Lower leg skin (tissue), 3 donors: ENCODE data around the gene SRCAP.

Experiments used
- POLR2A ChIP-seq, 2 donors: fragments of 450-650 bp; IDR thresholded peaks; one replicate each; pipeline ENCODE4 v1.6.1; 2016 to 2017; ENCODE audit warnings: antibody characterized with exemption in 2 of 2, mild to moderate bottlenecking in 1 of 2, moderate library complexity in 1 of 2
- TF ChIP-seq, protein P1 (sequence below), 3 donors: fragments of 450-650 bp; IDR thresholded peaks; one replicate each; pipeline ENCODE4 v1.5.1; 2016; ENCODE audit warnings: antibody characterized with exemption in 3 of 3, mild to moderate bottlenecking in 3 of 3, moderate library complexity in 2 of 3

DNA sequence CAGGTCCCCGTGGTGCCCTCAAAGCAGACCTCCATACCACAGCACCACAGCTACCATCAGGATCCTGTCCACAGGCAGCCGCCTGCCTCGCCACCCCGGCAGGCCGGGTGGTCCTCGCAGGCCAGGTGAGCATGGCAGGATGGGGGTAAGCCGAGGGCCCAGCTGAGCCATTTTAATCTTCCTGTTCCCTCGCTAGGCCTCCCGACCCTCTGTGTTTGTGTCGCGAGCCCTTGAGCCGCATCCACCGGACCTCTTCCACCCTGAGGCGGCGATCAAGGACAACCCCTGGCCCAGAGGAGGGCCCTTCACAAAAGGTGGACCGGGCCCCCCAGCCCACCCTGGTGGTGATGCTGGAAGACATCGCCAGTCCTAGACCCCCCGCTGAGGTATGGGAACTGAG lies 46.3 kb upstream of the SRCAP start:
- TF ChIP-seq, protein P1, sequence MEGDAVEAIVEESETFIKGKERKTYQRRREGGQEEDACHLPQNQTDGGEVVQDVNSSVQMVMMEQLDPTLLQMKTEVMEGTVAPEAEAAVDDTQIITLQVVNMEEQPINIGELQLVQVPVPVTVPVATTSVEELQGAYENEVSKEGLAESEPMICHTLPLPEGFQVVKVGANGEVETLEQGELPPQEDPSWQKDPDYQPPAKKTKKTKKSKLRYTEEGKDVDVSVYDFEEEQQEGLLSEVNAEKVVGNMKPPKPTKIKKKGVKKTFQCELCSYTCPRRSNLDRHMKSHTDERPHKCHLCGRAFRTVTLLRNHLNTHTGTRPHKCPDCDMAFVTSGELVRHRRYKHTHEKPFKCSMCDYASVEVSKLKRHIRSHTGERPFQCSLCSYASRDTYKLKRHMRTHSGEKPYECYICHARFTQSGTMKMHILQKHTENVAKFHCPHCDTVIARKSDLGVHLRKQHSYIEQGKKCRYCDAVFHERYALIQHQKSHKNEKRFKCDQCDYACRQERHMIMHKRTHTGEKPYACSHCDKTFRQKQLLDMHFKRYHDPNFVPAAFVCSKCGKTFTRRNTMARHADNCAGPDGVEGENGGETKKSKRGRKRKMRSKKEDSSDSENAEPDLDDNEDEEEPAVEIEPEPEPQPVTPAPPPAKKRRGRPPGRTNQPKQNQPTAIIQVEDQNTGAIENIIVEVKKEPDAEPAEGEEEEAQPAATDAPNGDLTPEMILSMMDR (IDR thresholded peaks at IDR 0.05), result no peak
- no peak for TF ChIP-seq POLR2A (IDR thresholded peaks at IDR 0.05)
